DMS114 treated with DMSO at 0.1 percent for 48 hours (cell line): ENCODE data around the gene CCDC200.
"Not testable (repeated sequence)": the region's sequence is repeated elsewhere in the genome, so short reads cannot be mapped to it uniquely, and the experiment has no call there.

ENCODE experiments used
- DNase-seq: peaks from one replicate; lab custom pipeline; 2025; ENCODE audit not compliant: unreplicated experiment; lab: John Stamatoyannopoulos, UW

CCDC200 gene

GRCh38 chr17:43216762-43217613 is 11.4 kb downstream of the CCDC200 start:
- DNase-seq: no peak

GRCh38 chr17:43216369-43216761 is 12.1 kb downstream of the CCDC200 start:
- DNase-seq: no peak

GRCh38 chr17:43215341-43215740 is 13.1 kb downstream of the CCDC200 start:
- DNase-seq: no peak

GRCh38 chr17:43213545-43213944 is 14.9 kb downstream of the CCDC200 start:
- DNase-seq: no peak

GRCh38 chr17:43212641-43213490 is 15.6 kb downstream of the CCDC200 start:
- no peak for DNase-seq

- no peak for DNase-seq
Measured at GRCh38 chr17:43211480-43212402, 16.7 kb downstream of the CCDC200 start, which contains the start of gene TMEM106A. Gene TMEM106A, plus strand, starts transcription at chr17:43211875. Its CDS starts 1,167 bp downstream, at chr17:43213042.

GRCh38 chr17:43211123-43211479 is 17.3 kb downstream of the CCDC200 start:
- DNase-seq: no peak

GRCh38 chr17:43210576-43210975 is 17.8 kb downstream of the CCDC200 start:
- no peak for DNase-seq

GRCh38 chr17:43203013-43203412 is 25.4 kb downstream of the CCDC200 start:
- DNase-seq: not testable (repeated sequence)

- DNase-seq: no peak
Measured at GRCh38 chr17:43200127-43200526, 28.3 kb downstream of the CCDC200 start.

- DNase-seq: no peak
Measured at GRCh38 chr17:43199633-43200032, 28.8 kb downstream of the CCDC200 start.

- no peak for DNase-seq
Measured at GRCh38 chr17:43193251-43193650, 35.2 kb downstream of the CCDC200 start.

GRCh38 chr17:43186656-43187055 is 41.8 kb downstream of the CCDC200 start:
- not testable (repeated sequence) for DNase-seq

- DNase-seq: no peak
Measured at GRCh38 chr17:43183921-43184320, 44.5 kb downstream of the CCDC200 start.

GRCh38 chr17:43176119-43176570 is 52.3 kb downstream of the CCDC200 start:
- DNase-seq: no peak

- no peak for DNase-seq
Measured at GRCh38 chr17:43175213-43176118, 53.0 kb downstream of the CCDC200 start.

GRCh38 chr17:43171586-43172487 is 56.6 kb downstream of the CCDC200 start:
- DNase-seq: peak; percentile 41
